Uterus (tissue), 2 donors: ENCODE results near the gene HCK.

Source experiments
- CTCF ChIP-seq, 4 experiments: fragments of 200-600 bp in 2 of 4; fragments of 450-650 bp in 2 of 4; sonication (generic) in 2 of 4; IDR thresholded peaks; one replicate each; pipeline ENCODE4 v1.5.1; 2016 to 2019; ENCODE audit warnings: antibody characterized with exemption in 4 of 4, mild to moderate bottlenecking in 2 of 4, moderate library complexity in 1 of 4
- POLR2A ChIP-seq, 2 donors: fragments of 450-650 bp; IDR thresholded peaks; one replicate each; pipeline ENCODE4 v1.6.1; 2016; ENCODE audit warnings: antibody characterized with exemption in 2 of 2, mild to moderate bottlenecking in 1 of 2, moderate library complexity in 1 of 2

GRCh38 chr20:32078322-32078721 lies 26.3 kb downstream of the HCK start:
- TF ChIP-seq CTCF (IDR thresholded peaks at IDR 0.05): no peak
- no peak for TF ChIP-seq POLR2A (IDR thresholded peaks at IDR 0.05)
